GM23248 (cell line): ENCODE data around the gene MFAP4.

Experiments
- EZH2 ChIP-seq: fragments of 200-600 bp; sonication (generic); IDR thresholded peaks from 2 replicates; pipeline ENCODE4 v1.6.1; 2018; ENCODE audit warnings: antibody characterized with exemption, mild to moderate bottlenecking; ENCODE audit not compliant: insufficient read depth, poor library complexity, severe bottlenecking
- EZH2phosphoT487 ChIP-seq: fragments of 200-600 bp; sonication (generic); IDR thresholded peaks from 2 replicates; pipeline ENCODE4 v1.6.1; 2018; ENCODE audit warnings: antibody characterized with exemption, moderate library complexity, mild to moderate bottlenecking, low read depth; ENCODE audit not compliant: insufficient read depth

- no peak for TF ChIP-seq EZH2
- TF ChIP-seq EZH2phosphoT487, result no peak
These were observed 25.7 kb downstream of the MFAP4 start for GRCh38 chr17:19361326-19361725.
